IMR-90 (cell line): ENCODE data around the gene CEACAM7.

ENCODE experiments used
- BHLHE40 ChIP-seq: fragments of 150-350 bp; IDR thresholded peaks from 2 replicates; pipeline ENCODE4 v1.6.1; 2016; ENCODE audit warnings: mild to moderate bottlenecking, low read depth, low read length
- CEBPB ChIP-seq: IDR thresholded peaks from 2 replicates; pipeline ENCODE4 v1.6.1; 2012; ENCODE audit warnings: low read depth, low read length, improper control_type of control experiment
- CHD1 ChIP-seq: IDR thresholded peaks from 2 replicates; pipeline ENCODE4 v1.6.1; 2012; ENCODE audit warnings: low read depth, low read length, improper control_type of control experiment
- CTCF ChIP-seq: conservative IDR thresholded peaks from 2 replicates; pipeline ENCODE4 v1.5.1; 2012; ENCODE audit warnings: mild to moderate bottlenecking, low read depth, low read length, improper control_type of control experiment
- MAZ ChIP-seq: IDR thresholded peaks from 2 replicates; pipeline ENCODE4 v1.6.1; 2012; ENCODE audit warnings: low read depth, mild to moderate bottlenecking, low read length, improper control_type of control experiment, moderate library complexity, borderline replicate concordance
- MXI1 ChIP-seq: IDR thresholded peaks from 2 replicates; pipeline ENCODE4 v1.6.1; 2012; ENCODE audit warnings: low read depth, mild to moderate bottlenecking, low read length, moderate library complexity, borderline replicate concordance
- NFE2L2 ChIP-seq: fragments of 150-350 bp; IDR thresholded peaks from 2 replicates; pipeline ENCODE4 v1.6.1; 2016; ENCODE audit warnings: low read depth, mild to moderate bottlenecking, low read length
- POLR2A ChIP-seq: IDR thresholded peaks from 2 replicates; pipeline ENCODE4 v1.6.1; 2012; ENCODE audit warnings: mild to moderate bottlenecking, low read depth, low read length
- RFX5 ChIP-seq: IDR thresholded peaks from 2 replicates; pipeline ENCODE4 v1.8.0; 2012; ENCODE audit warnings: low read depth, mild to moderate bottlenecking, low read length, moderate library complexity

- no peak for TF ChIP-seq CTCF
- TF ChIP-seq POLR2A, result no peak
- no peak for TF ChIP-seq RFX5
- TF ChIP-seq CEBPB, result no peak
- no peak for TF ChIP-seq MXI1
- TF ChIP-seq NFE2L2, result no peak
- no peak for TF ChIP-seq CHD1
- no peak for TF ChIP-seq MAZ
- no peak for TF ChIP-seq BHLHE40
These were observed 47.1 kb upstream of the CEACAM7 start for GRCh38 chr19:41735071-41735600.
